Measurements from ENCODE around the gene RPIA.
"Not testable (repeated sequence)": the region's sequence is repeated elsewhere in the genome, so short reads cannot be mapped to it uniquely, and the experiment has no call there.

RPIA gene

GRCh38 chr2:88797164-88797563 lies 105.7 kb downstream of the RPIA start:
- not testable (repeated sequence) for H3K9ac ChIP-seq (ENCODE audit: low read length); H2BK120ac ChIP-seq (ENCODE audit: low read depth, low read length)
- WGBS (ENCODE audit: extremely low coverage, insufficient coverage, low lambda C conversion rate), result no CpG with 5 or more reads among the region's 1 CpG

More at GRCh38 chr2:88797164-88797563, 105.7 kb downstream of the RPIA start:
- H3K4ac ChIP-seq (ENCODE audit: low read depth, low read length); H3K27ac ChIP-seq (ENCODE audit: low read depth, low read length); H3K4me3 ChIP-seq (ENCODE audit: low read length); H3K4me1 ChIP-seq (ENCODE audit: control insufficient read depth, low read depth, low read length); H3K56ac ChIP-seq (ENCODE audit: low read length); H2AK5ac ChIP-seq (ENCODE audit: low read length); H3K4me2 ChIP-seq (ENCODE audit: low read length); H3K36me3 ChIP-seq (ENCODE audit: control insufficient read depth, insufficient read depth, low read length); H2BK15ac ChIP-seq (replicated peaks; ENCODE audit: low read depth); H3K23ac ChIP-seq (ENCODE audit: low read length); H4K8ac ChIP-seq (ENCODE audit: low read depth, low read length); DNase-seq; H2BK5ac ChIP-seq (ENCODE audit: low read length); H3K27me3 ChIP-seq (ENCODE audit: insufficient read depth, low read length, poor library complexity); H4K5ac ChIP-seq (ENCODE audit: low read length); H3K79me2 ChIP-seq (ENCODE audit: control insufficient read depth, insufficient read depth, low read length); H3K79me1 ChIP-seq (ENCODE audit: low read length); H3K18ac ChIP-seq (ENCODE audit: low read length): not testable (repeated sequence)
